HCT116 (cell line): ENCODE measurements around the gene IGLL5.

Experiments
- POLR2AphosphoS5 ChIP-seq: IDR thresholded peaks from 2 replicates; pipeline ENCODE4 v1.6.1; 2011; ENCODE audit warnings: mild to moderate bottlenecking, low read depth, low read length, moderate library complexity
- YY1 ChIP-seq: IDR thresholded peaks from 2 replicates; pipeline ENCODE4 v1.6.1; 2011; ENCODE audit warnings: low read length, low read depth, moderate library complexity, mild to moderate bottlenecking; ENCODE audit not compliant: insufficient replicate concordance; ENCODE audit errors: extremely low read depth

- TF ChIP-seq POLR2AphosphoS5 (no peak), YY1 (no peak)
These were observed 41.2 kb downstream of the IGLL5 start for GRCh38 chr22:22928666-22929380.
